Loucy (cell line): ENCODE results near the gene CHST1.

Experiments used
- H2AFZ ChIP-seq: fragments of 200-600 bp; sonication (generic); 2 replicates; pipeline ENCODE4 v1.6.0; 2016; ENCODE audit warnings: antibody characterized with exemption, mild to moderate bottlenecking, low read length, moderate library complexity
- H3F3A ChIP-seq: fragments of 200-600 bp; 2 replicates; pipeline ENCODE4 v1.6.0; 2016; ENCODE audit warnings: antibody characterized with exemption, low read depth, mild to moderate bottlenecking
- H3K27me3 ChIP-seq: fragments of 200-600 bp; sonication (generic); 2 replicates; pipeline ENCODE4 v1.6.1; 2014; ENCODE audit warnings: low read length, mild to moderate bottlenecking; ENCODE audit not compliant: insufficient read depth, poor library complexity, severe bottlenecking
- H3K36me3 ChIP-seq: fragments of 200-600 bp; sonication (generic); 2 replicates; pipeline ENCODE4 v1.6.1; 2016; ENCODE audit warnings: low read length; ENCODE audit not compliant: insufficient read depth
- H3K4me1 ChIP-seq: fragments of 200-600 bp; sonication (generic); 2 replicates; pipeline ENCODE4 v1.5.1; 2014; ENCODE audit warnings: low read length, mild to moderate bottlenecking; ENCODE audit not compliant: insufficient read depth, poor library complexity, severe bottlenecking
- H3K4me2 ChIP-seq: fragments of 200-600 bp; sonication (generic); 2 replicates; pipeline ENCODE4 v1.6.0; 2014; ENCODE audit warnings: antibody characterized with exemption, low read length, low read depth, mild to moderate bottlenecking; ENCODE audit not compliant: poor library complexity, severe bottlenecking
- H3K4me3 ChIP-seq: fragments of 200-600 bp; sonication (generic); 2 replicates; pipeline ENCODE4 v1.5.1; 2014; ENCODE audit warnings: low read length, mild to moderate bottlenecking, mixed read lengths; ENCODE audit not compliant: poor library complexity, severe bottlenecking
- H3K79me2 ChIP-seq: fragments of 200-600 bp; sonication (generic); 2 replicates; pipeline ENCODE4 v1.6.1; 2014; ENCODE audit warnings: low read length; ENCODE audit not compliant: insufficient read depth
- H3K9ac ChIP-seq: fragments of 200-600 bp; sonication (generic); 2 replicates; pipeline ENCODE4 v1.6.0; 2014; ENCODE audit warnings: mild to moderate bottlenecking, low read depth, low read length, moderate library complexity; ENCODE audit not compliant: poor library complexity, severe bottlenecking
- H3K9me2 ChIP-seq: fragments of 200-600 bp; sonication (generic); replicated peaks from 2 replicates; pipeline ENCODE4 v1.6.1; 2016; ENCODE audit warnings: low read depth, low read length, mixed read lengths
- H3K9me3 ChIP-seq: fragments of 200-600 bp; sonication (generic); 2 replicates; pipeline ENCODE4 v1.6.1; 2014; ENCODE audit warnings: mild to moderate bottlenecking, antibody characterized with exemption, low read length, low read depth; ENCODE audit not compliant: insufficient read depth
- H4K20me1 ChIP-seq: fragments of 200-600 bp; sonication (generic); 2 replicates; pipeline ENCODE4 v1.6.0; 2014; ENCODE audit warnings: antibody characterized with exemption, low read length, mild to moderate bottlenecking; ENCODE audit not compliant: insufficient read depth, poor library complexity, severe bottlenecking
- EZH2phosphoT487 ChIP-seq: fragments of 200-600 bp; IDR thresholded peaks from 2 replicates; pipeline ENCODE4 v1.6.1; 2018; ENCODE audit warnings: antibody characterized with exemption, mild to moderate bottlenecking, moderate library complexity, borderline replicate concordance
- TF ChIP-seq, protein P1 (sequence below): fragments of 200-600 bp; sonication (generic); conservative IDR thresholded peaks from 2 replicates; pipeline ENCODE4 v1.5.1; 2014; ENCODE audit warnings: mild to moderate bottlenecking, antibody characterized with exemption, low read length

The CHST1 gene

DNA sequence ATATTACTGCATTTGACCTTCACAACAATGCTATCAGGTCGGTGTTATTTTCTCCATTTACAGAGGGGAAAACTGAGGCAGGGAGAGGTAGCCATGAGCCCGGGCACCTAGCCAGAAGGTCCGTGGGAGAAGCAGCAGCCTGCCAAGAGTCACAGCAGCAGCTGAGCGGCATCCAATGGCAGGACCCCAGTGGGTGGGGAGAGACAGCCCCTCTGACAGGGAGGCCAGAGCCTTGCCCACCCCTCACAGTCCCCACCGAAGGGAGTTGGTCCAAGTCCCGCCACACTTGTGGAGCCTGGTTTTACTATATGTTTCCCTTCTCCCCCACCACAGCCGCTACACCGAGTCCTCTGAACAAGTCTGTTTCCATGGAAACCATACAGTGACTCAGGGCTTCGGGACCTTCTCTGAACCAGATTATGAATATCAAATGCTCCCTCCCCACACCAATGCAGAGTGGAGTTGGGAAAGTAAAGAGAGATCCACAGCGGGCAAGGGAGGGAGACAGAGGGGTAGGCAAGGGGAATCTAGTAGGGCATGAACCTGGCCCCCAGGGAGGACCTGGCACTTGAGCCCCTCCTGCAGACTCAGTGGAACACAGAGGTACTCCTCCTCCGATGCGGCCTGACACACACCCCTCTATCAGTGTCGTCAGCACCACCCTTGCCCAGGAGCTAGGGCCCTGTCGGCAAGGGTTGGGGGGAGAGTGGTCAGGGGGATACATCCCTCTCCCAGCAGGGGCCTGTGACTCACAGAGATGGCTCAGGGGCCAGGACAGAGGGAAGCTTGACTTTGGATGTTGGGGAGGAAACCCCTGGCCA, 2.5 kb downstream of the CHST1 start:
- Histone ChIP-seq H3K79me2 (no peaks in the 10 kb centered on the region), H2AFZ (no peak overlapping the region), H3F3A (no peaks in the 10 kb centered on the region), H3K9me3 (no peaks in the 10 kb centered on the region), H4K20me1 (no peaks in the 10 kb centered on the region), H3K4me1 (peaks cover 10% of the 10 kb centered on the region), H3K27me3 (peaks cover 33% of the 10 kb centered on the region), H3K9ac (no peak overlapping the region), H3K9me2 (no peaks in the 10 kb centered on the region), H3K4me2 (no peak overlapping the region), H3K4me3 (no peak overlapping the region), H3K36me3 (no peaks in the 10 kb centered on the region)
- TF ChIP-seq, protein P1, sequence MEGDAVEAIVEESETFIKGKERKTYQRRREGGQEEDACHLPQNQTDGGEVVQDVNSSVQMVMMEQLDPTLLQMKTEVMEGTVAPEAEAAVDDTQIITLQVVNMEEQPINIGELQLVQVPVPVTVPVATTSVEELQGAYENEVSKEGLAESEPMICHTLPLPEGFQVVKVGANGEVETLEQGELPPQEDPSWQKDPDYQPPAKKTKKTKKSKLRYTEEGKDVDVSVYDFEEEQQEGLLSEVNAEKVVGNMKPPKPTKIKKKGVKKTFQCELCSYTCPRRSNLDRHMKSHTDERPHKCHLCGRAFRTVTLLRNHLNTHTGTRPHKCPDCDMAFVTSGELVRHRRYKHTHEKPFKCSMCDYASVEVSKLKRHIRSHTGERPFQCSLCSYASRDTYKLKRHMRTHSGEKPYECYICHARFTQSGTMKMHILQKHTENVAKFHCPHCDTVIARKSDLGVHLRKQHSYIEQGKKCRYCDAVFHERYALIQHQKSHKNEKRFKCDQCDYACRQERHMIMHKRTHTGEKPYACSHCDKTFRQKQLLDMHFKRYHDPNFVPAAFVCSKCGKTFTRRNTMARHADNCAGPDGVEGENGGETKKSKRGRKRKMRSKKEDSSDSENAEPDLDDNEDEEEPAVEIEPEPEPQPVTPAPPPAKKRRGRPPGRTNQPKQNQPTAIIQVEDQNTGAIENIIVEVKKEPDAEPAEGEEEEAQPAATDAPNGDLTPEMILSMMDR = no peak
- no peak for TF ChIP-seq EZH2phosphoT487

DNA sequence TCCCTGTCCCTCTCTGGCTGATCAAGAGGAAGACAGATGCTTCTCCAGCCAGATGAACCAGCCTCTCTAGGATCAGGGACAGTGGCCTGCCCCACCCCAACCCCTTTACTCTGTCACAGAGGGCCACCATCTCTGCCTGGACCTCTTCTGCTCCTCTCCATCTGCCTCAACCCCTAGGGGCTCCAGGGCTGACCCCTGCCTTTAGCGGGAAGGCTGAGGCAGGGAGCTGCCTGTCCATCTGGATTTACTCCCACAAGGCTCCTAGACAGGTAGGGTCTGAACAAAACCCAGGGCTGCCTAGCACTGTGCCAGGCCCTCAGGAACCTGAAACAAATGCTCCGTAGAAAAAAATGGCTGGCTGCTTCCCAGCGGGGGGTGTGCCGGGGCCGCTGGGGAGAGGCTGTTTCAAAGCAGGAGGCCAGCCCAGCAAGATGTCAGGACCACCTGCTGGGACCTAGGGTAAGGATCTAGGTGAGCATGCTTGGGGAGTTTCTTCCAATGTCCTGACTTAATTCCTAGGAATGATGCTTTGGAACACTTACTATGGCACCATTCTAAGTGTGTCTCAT, 3.2 kb downstream of the CHST1 start:
- Histone ChIP-seq H2AFZ (no peak overlapping the region), H3K36me3 (no peaks in the 10 kb centered on the region), H3K9me3 (no peaks in the 10 kb centered on the region), H3K4me3 (no peak overlapping the region), H3F3A (no peaks in the 10 kb centered on the region), H3K9me2 (no peaks in the 10 kb centered on the region), H3K4me1 (peaks cover 10% of the 10 kb centered on the region), H3K4me2 (no peak overlapping the region), H3K9ac (no peak overlapping the region), H4K20me1 (no peaks in the 10 kb centered on the region), H3K27me3 (peaks cover 33% of the 10 kb centered on the region), H3K79me2 (no peaks in the 10 kb centered on the region)
- no peak for TF ChIP-seq EZH2phosphoT487
- TF ChIP-seq, protein P1 = no peak

DNA sequence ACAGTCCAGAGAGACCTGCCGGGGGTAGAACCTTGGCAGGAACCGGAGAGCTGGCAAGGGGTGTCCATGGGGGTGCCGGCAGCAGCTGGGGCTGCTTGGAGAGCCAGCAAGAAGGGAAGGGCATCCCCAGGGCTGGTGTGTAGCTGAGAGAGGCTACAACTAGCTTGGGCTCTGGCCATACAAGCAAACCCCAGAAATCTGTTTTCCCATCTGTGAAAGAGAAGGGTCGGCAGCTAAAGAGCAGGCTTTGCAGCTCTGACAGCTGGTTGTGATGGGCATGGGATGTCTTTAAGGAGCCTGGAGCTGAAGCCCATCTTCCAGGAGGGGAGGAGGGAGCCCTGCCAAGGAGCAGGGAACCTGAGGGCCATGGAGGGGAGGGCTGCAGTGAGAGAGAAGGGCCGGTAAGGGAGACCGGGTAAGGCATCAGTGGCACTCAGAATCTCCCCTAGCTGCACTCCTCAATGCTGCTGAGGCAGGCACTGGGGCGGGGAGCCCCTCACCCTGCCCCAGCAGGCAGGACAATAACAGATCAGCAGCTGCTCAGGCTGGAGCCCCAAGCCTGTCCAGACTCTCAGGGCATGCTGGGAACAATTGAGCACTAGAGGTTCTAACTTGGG, 3.9 kb downstream of the CHST1 start:
- Histone ChIP-seq H3K4me3 (no peak overlapping the region), H3K27me3 (peaks cover 33% of the 10 kb centered on the region), H3K9me3 (no peaks in the 10 kb centered on the region), H3K9me2 (no peaks in the 10 kb centered on the region), H4K20me1 (no peaks in the 10 kb centered on the region), H3K36me3 (no peaks in the 10 kb centered on the region), H3K4me1 (peaks cover 10% of the 10 kb centered on the region), H3K79me2 (no peaks in the 10 kb centered on the region), H3K9ac (no peak overlapping the region), H3K4me2 (no peak overlapping the region), H3F3A (no peaks in the 10 kb centered on the region), H2AFZ (no peak overlapping the region)
- TF ChIP-seq, protein P1 = no peak
- no peak for TF ChIP-seq EZH2phosphoT487
